Measurements from ENCODE around the gene TAF6L. TPM values are rescaled to one million over a fixed set of nuclear protein-coding genes. Genes with fewer than 3 reads are reported as not detected.
"Not testable (repeated sequence)": the region's sequence is repeated elsewhere in the genome, so short reads cannot be mapped to it uniquely, and the experiment has no call there.

TAF6L gene
- polyA plus RNA-seq (2013, experiment 1 of 2): 15.4 TPM
- 18.4 TPM for polyA plus RNA-seq (2013, experiment 2 of 2)

GRCh38 chr11:62771144-62772021 lies at the start of gene TAF6L:
Gene TAF6L (plus strand): TSS chr11:62771396. CDS start chr11:62775784, 4,388 bp downstream.
- H3K27ac ChIP-seq (ENCODE audit: low read depth, low read length, severe bottlenecking): peak within 1 kb of the TSS; percentile 91
- no peaks in the 10 kb centered on the region for H3K9me3 ChIP-seq (ENCODE audit: control insufficient read depth, low read length)
- H3K4me3 ChIP-seq (ENCODE audit: extremely low read depth, insufficient read depth, low read length, poor library complexity, severe bottlenecking): peak within 1 kb of the TSS; percentile 62
- WGBS, 2 experiments (ENCODE audit: insufficient coverage in 2 of 2): 0 to 1% methylated on average over 25 to 30 of the region's 60 CpGs
- peaks cover 4% of the 10 kb centered on the region for H3K4me1 ChIP-seq (ENCODE audit: control insufficient read depth, insufficient read depth, low read length, poor library complexity, severe bottlenecking)
- H3K36me3 ChIP-seq (ENCODE audit: control insufficient read depth, insufficient read depth, low read length): peaks cover 39% of the 10 kb centered on the region

- H3K36me3 ChIP-seq (ENCODE audit: control insufficient read depth, insufficient read depth, low read length): peaks cover 82% of the 10 kb centered on the region
- peak overlapping the region; percentile 73 for H3K27ac ChIP-seq (ENCODE audit: low read depth, low read length, severe bottlenecking)
- no peak overlapping the region for H3K4me3 ChIP-seq (ENCODE audit: extremely low read depth, insufficient read depth, low read length, poor library complexity, severe bottlenecking)
- 83 to 86% methylated on average over 3 to 4 of the region's 7 CpGs for WGBS, 2 experiments (ENCODE audit: insufficient coverage in 2 of 2)
- peaks cover 5% of the 10 kb centered on the region for H3K4me1 ChIP-seq (ENCODE audit: control insufficient read depth, insufficient read depth, low read length, poor library complexity, severe bottlenecking)
- no peaks in the 10 kb centered on the region for H3K9me3 ChIP-seq (ENCODE audit: control insufficient read depth, low read length)
Observed at GRCh38 chr11:62721994-62722393, 49.2 kb upstream of the TAF6L start.

- Histone ChIP-seq H3K4me3 (ENCODE audit: extremely low read depth, insufficient read depth, low read length, poor library complexity, severe bottlenecking) (no peak overlapping the region), H3K27ac (ENCODE audit: low read depth, low read length, severe bottlenecking) (no peak overlapping the region), H3K9me3 (ENCODE audit: control insufficient read depth, low read length) (no peaks in the 10 kb centered on the region), H3K36me3 (ENCODE audit: control insufficient read depth, insufficient read depth, low read length) (peaks cover 61% of the 10 kb centered on the region), H3K4me1 (ENCODE audit: control insufficient read depth, insufficient read depth, low read length, poor library complexity, severe bottlenecking) (peaks cover 5% of the 10 kb centered on the region)
- WGBS, 2 experiments (ENCODE audit: insufficient coverage in 2 of 2): 82 to 96% methylated on average over 5 of the region's 8 CpGs
Observed at GRCh38 chr11:62724171-62724570, 47.0 kb upstream of the TAF6L start.

- Histone ChIP-seq H3K27ac (ENCODE audit: low read depth, low read length, severe bottlenecking) (peak overlapping the region; percentile 98), H3K36me3 (ENCODE audit: control insufficient read depth, insufficient read depth, low read length) (peaks cover 54% of the 10 kb centered on the region), H3K9me3 (ENCODE audit: control insufficient read depth, low read length) (no peaks in the 10 kb centered on the region), H3K4me3 (ENCODE audit: extremely low read depth, insufficient read depth, low read length, poor library complexity, severe bottlenecking) (peak overlapping the region; percentile 98), H3K4me1 (ENCODE audit: control insufficient read depth, insufficient read depth, low read length, poor library complexity, severe bottlenecking) (peaks cover 9% of the 10 kb centered on the region)
- 0% methylated on average over 6 of the region's 7 CpGs for WGBS, 2 experiments (ENCODE audit: insufficient coverage in 2 of 2)
Observed at GRCh38 chr11:62725646-62726045, 45.5 kb upstream of the TAF6L start.

GRCh38 chr11:62726156-62726914 lies 44.9 kb upstream of the TAF6L start:
- peak overlapping the region; percentile 98 for H3K27ac ChIP-seq (ENCODE audit: low read depth, low read length, severe bottlenecking)
- no peaks in the 10 kb centered on the region for H3K9me3 ChIP-seq (ENCODE audit: control insufficient read depth, low read length)
- H3K36me3 ChIP-seq (ENCODE audit: control insufficient read depth, insufficient read depth, low read length): peaks cover 52% of the 10 kb centered on the region
- H3K4me1 ChIP-seq (ENCODE audit: control insufficient read depth, insufficient read depth, low read length, poor library complexity, severe bottlenecking): peaks cover 9% of the 10 kb centered on the region
- WGBS, 2 experiments (ENCODE audit: insufficient coverage in 2 of 2): 0 to 1% methylated on average over 46 to 48 of the region's 51 CpGs
- H3K4me3 ChIP-seq (ENCODE audit: extremely low read depth, insufficient read depth, low read length, poor library complexity, severe bottlenecking): peak overlapping the region; percentile 98

- 0% methylated on average over 20 to 30 of the region's 37 CpGs for WGBS, 2 experiments (ENCODE audit: insufficient coverage in 2 of 2)
- H3K27ac ChIP-seq (ENCODE audit: low read depth, low read length, severe bottlenecking): peak overlapping the region; percentile 98
- no peaks in the 10 kb centered on the region for H3K9me3 ChIP-seq (ENCODE audit: control insufficient read depth, low read length)
- H3K4me1 ChIP-seq (ENCODE audit: control insufficient read depth, insufficient read depth, low read length, poor library complexity, severe bottlenecking): peaks cover 9% of the 10 kb centered on the region
- H3K36me3 ChIP-seq (ENCODE audit: control insufficient read depth, insufficient read depth, low read length): peaks cover 50% of the 10 kb centered on the region
- peak overlapping the region; percentile 98 for H3K4me3 ChIP-seq (ENCODE audit: extremely low read depth, insufficient read depth, low read length, poor library complexity, severe bottlenecking)
Observed at GRCh38 chr11:62726915-62727164, 44.4 kb upstream of the TAF6L start.

GRCh38 chr11:62727165-62727871 lies 43.9 kb upstream of the TAF6L start, which contains the start of gene HNRNPUL2:
Gene HNRNPUL2 (minus strand): TSS chr11:62727457. CDS start chr11:62727156, 301 bp downstream.
- WGBS, 2 experiments (ENCODE audit: insufficient coverage in 2 of 2): 0% methylated on average over 57 to 59 of the region's 72 CpGs
- Histone ChIP-seq H3K9me3 (ENCODE audit: control insufficient read depth, low read length) (no peaks in the 10 kb centered on the region), H3K27ac (ENCODE audit: low read depth, low read length, severe bottlenecking) (peak within 1 kb of the TSS; percentile 98), H3K4me3 (ENCODE audit: extremely low read depth, insufficient read depth, low read length, poor library complexity, severe bottlenecking) (peak within 1 kb of the TSS; percentile 98), H3K4me1 (ENCODE audit: control insufficient read depth, insufficient read depth, low read length, poor library complexity, severe bottlenecking) (peaks cover 8% of the 10 kb centered on the region), H3K36me3 (ENCODE audit: control insufficient read depth, insufficient read depth, low read length) (peaks cover 47% of the 10 kb centered on the region)

GRCh38 chr11:62727872-62728170 lies 43.4 kb upstream of the TAF6L start:
- WGBS, 2 experiments (ENCODE audit: insufficient coverage in 2 of 2): 0% methylated on average over 10 to 17 of the region's 20 CpGs
- peaks cover 46% of the 10 kb centered on the region for H3K36me3 ChIP-seq (ENCODE audit: control insufficient read depth, insufficient read depth, low read length)
- H3K4me1 ChIP-seq (ENCODE audit: control insufficient read depth, insufficient read depth, low read length, poor library complexity, severe bottlenecking): peaks cover 4% of the 10 kb centered on the region
- H3K4me3 ChIP-seq (ENCODE audit: extremely low read depth, insufficient read depth, low read length, poor library complexity, severe bottlenecking): peak overlapping the region; percentile 98
- peak overlapping the region; percentile 98 for H3K27ac ChIP-seq (ENCODE audit: low read depth, low read length, severe bottlenecking)
- H3K9me3 ChIP-seq (ENCODE audit: control insufficient read depth, low read length): no peaks in the 10 kb centered on the region

- WGBS, 2 experiments (ENCODE audit: insufficient coverage in 2 of 2): 0% methylated on average over 18 of the region's 29 CpGs
- Histone ChIP-seq H3K9me3 (ENCODE audit: control insufficient read depth, low read length) (no peaks in the 10 kb centered on the region), H3K4me3 (ENCODE audit: extremely low read depth, insufficient read depth, low read length, poor library complexity, severe bottlenecking) (peak within 1 kb of the TSS; percentile 98), H3K27ac (ENCODE audit: low read depth, low read length, severe bottlenecking) (peak within 1 kb of the TSS; percentile 98), H3K4me1 (ENCODE audit: control insufficient read depth, insufficient read depth, low read length, poor library complexity, severe bottlenecking) (peaks cover 4% of the 10 kb centered on the region), H3K36me3 (ENCODE audit: control insufficient read depth, insufficient read depth, low read length) (peaks cover 46% of the 10 kb centered on the region)
Observed at GRCh38 chr11:62728171-62728988, 42.8 kb upstream of the TAF6L start, which contains the start of gene TTC9C. Gene TTC9C (plus strand): TSS chr11:62728486. CDS start chr11:62728849, 363 bp downstream.

GRCh38 chr11:62730076-62730475 lies 41.1 kb upstream of the TAF6L start:
- not testable (repeated sequence) for H3K9me3 ChIP-seq (ENCODE audit: control insufficient read depth, low read length); H3K4me1 ChIP-seq (ENCODE audit: control insufficient read depth, insufficient read depth, low read length, poor library complexity, severe bottlenecking); H3K27ac ChIP-seq (ENCODE audit: low read depth, low read length, severe bottlenecking)
- peaks cover 51% of the 10 kb centered on the region for H3K36me3 ChIP-seq (ENCODE audit: control insufficient read depth, insufficient read depth, low read length)
- H3K4me3 ChIP-seq (ENCODE audit: extremely low read depth, insufficient read depth, low read length, poor library complexity, severe bottlenecking): peak overlapping the region; percentile 98
- 94 to 98% methylated on average over 8 to 14 of the region's 14 CpGs for WGBS, 2 experiments (ENCODE audit: insufficient coverage in 2 of 2)

All from mesodermal cell (in vitro differentiated cells).